Stimulated activated CD4-positive, alpha-beta T cell treated with anti-CD3 and anti-CD28 coated beads, Interleukin-12 subunit alpha, Interleukin-12 subunit beta, amount 100 ng/mL, for 48 hours (primary cell): ENCODE measurements around the gene TEKT3.

Experiments used
- DNase-seq, 3 donors: peaks; one replicate each; pipeline ENCODE4 v3.0.0-alpha.2; 2020; ENCODE audit warnings: low read depth in 2 of 3, low spot score in 1 of 3

The TEKT3 gene

GRCh38 chr17:15350777-15351477 is 9.5 kb upstream of the TEKT3 start:
- no peak for DNase-seq

GRCh38 chr17:15349119-15349518 is 7.7 kb upstream of the TEKT3 start:
- DNase-seq, result no peak

- no peak for DNase-seq
These were observed 6.6 kb upstream of the TEKT3 start for GRCh38 chr17:15348021-15348420.

- no peak for DNase-seq
These were observed 4.7 kb upstream of the TEKT3 start for GRCh38 chr17:15346066-15346595.

GRCh38 chr17:15343749-15344148 is 2.4 kb upstream of the TEKT3 start:
- DNase-seq, result no peak

- DNase-seq, result no peak
These were observed 1.1 kb upstream of the TEKT3 start for GRCh38 chr17:15342460-15342859.

GRCh38 chr17:15341966-15342365 is 569 bp upstream of the TEKT3 start:
- no peak for DNase-seq

- DNase-seq, result no peak
These were observed 431 bp downstream of the TEKT3 start for GRCh38 chr17:15340966-15341365.

- no peak for DNase-seq
These were observed 6.0 kb downstream of the TEKT3 start for GRCh38 chr17:15335446-15335845.

GRCh38 chr17:15334266-15334665 is 7.1 kb downstream of the TEKT3 start:
- DNase-seq, result no peak

GRCh38 chr17:15332338-15332737 is 9.1 kb downstream of the TEKT3 start:
- DNase-seq, result no peak

- DNase-seq, result no peak
These were observed 18.3 kb downstream of the TEKT3 start for GRCh38 chr17:15323131-15323530.

GRCh38 chr17:15321556-15322251 is 19.7 kb downstream of the TEKT3 start:
- no peak for DNase-seq

- DNase-seq, result no peak
These were observed 21.9 kb downstream of the TEKT3 start for GRCh38 chr17:15319452-15320010.

GRCh38 chr17:15311996-15312395 is 29.4 kb downstream of the TEKT3 start:
- DNase-seq, result no peak

GRCh38 chr17:15309793-15310192 is 31.6 kb downstream of the TEKT3 start:
- DNase-seq, result no peak

- DNase-seq, result no peak
These were observed 32.2 kb downstream of the TEKT3 start for GRCh38 chr17:15309236-15309635.

- DNase-seq, result no peak
These were observed 32.6 kb downstream of the TEKT3 start for GRCh38 chr17:15308758-15309157.

GRCh38 chr17:15307710-15308111 is 33.7 kb downstream of the TEKT3 start:
- no peak for DNase-seq

GRCh38 chr17:15303851-15304250 is 37.5 kb downstream of the TEKT3 start:
- DNase-seq, result no peak

- no peak for DNase-seq
These were observed 38.1 kb downstream of the TEKT3 start for GRCh38 chr17:15303268-15303667.

GRCh38 chr17:15301845-15302244 is 39.6 kb downstream of the TEKT3 start:
- DNase-seq, result no peak
